RCC 7860 (cell line): Measurements from ENCODE around the gene GPR34.

ENCODE experiments used
- DNase-seq: peaks from one replicate; pipeline ENCODE4 v3.0.0-alpha.2; 2015; ENCODE audit warnings: low spot score
- FAIRE-seq: peaks from 2 replicates; lab custom pipeline; 2012; peaks lifted over from hg19 to GRCh38; lab: Jason Lieb, UNC

The GPR34 gene

GRCh38 chrX:41732260-41732659, 43.5 kb downstream of the GPR34 start:
- FAIRE-seq: no peak
- no peak for DNase-seq

GRCh38 chrX:41733939-41734338, 45.2 kb downstream of the GPR34 start:
- DNase-seq (no peak), FAIRE-seq (no peak)

DNA sequence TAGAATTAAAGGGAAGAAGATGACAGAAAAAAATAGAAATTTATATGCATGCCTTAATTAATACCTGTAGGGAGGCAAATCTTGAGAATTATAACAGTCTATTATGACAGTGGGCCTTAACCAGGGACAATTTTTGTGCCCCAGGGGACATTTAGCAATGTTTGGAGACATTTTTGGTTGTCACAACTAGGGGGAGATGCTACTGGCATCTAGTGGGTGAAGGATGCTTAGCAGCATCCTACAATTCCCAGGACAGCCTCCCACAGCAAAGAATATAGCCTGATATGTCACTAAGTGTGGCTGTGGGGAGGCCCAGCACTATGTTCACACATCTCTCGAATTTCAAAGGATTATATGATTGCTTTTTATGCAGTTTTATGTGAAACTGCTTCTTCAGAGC, 45.8 kb downstream of the GPR34 start:
- FAIRE-seq (no peak), DNase-seq (no peak)

GRCh38 chrX:41737065-41737464, 48.3 kb downstream of the GPR34 start:
- DNase-seq: no peak
- no peak for FAIRE-seq

GRCh38 chrX:41739871-41740270, 51.1 kb downstream of the GPR34 start:
- no peak for DNase-seq
- FAIRE-seq: no peak
